H1 (cell line): Measurements from ENCODE around the gene BSX. TPM values are rescaled to one million over a fixed set of nuclear protein-coding genes. Genes with fewer than 3 reads are reported as not detected.

ENCODE experiments used
- CTCF ChIA-PET: fragments of 300-600 bp; sonication (Branson Sonifier 250); formaldehyde crosslinking; loops from one replicate; lab custom pipeline; 2021; ENCODE audit not compliant: partially characterized antibody; lab: Charles Lee
- POLR2A ChIA-PET: fragments of 300-600 bp; sonication (Branson Sonifier 250); formaldehyde crosslinking; loops from one replicate; lab custom pipeline; 2021; ENCODE audit warnings: inconsistent platforms; ENCODE audit not compliant: partially characterized antibody; lab: Charles Lee
- DNase-seq, 2 experiments: peaks; one replicate each; pipeline versions ENCODE4 v3.0.0 to v3.0.0-alpha.2; 2010 to 2022; ENCODE audit warnings: low spot score in 2 of 2, low read depth in 1 of 2, mixed read lengths in 1 of 2
- FAIRE-seq: peaks from 2 replicates; lab custom pipeline; 2011; peaks lifted over from hg19 to GRCh38; lab: Jason Lieb, UNC
- H2AFZ ChIP-seq: 2 replicates; pipeline ENCODE4 v1.8.1; 2012; ENCODE audit warnings: low read length, inconsistent platforms
- H2AK5ac ChIP-seq: 2 replicates; pipeline ENCODE4 v1.6.1; 2013; ENCODE audit warnings: low read depth, low read length
- H2BK120ac ChIP-seq: replicated peaks from 2 replicates; pipeline ENCODE3; 2013; ENCODE audit warnings: low read depth, low read length, inconsistent platforms
- H2BK12ac ChIP-seq: 2 replicates; pipeline ENCODE4 v1.6.1; 2013; ENCODE audit warnings: low read depth, low read length
- H2BK15ac ChIP-seq: 2 replicates; pipeline ENCODE4 v1.6.1; 2013; ENCODE audit warnings: low read length
- H2BK20ac ChIP-seq: 2 replicates; pipeline ENCODE4 v1.6.1; 2013; ENCODE audit warnings: low read length
- H2BK5ac ChIP-seq: 2 replicates; pipeline ENCODE4 v1.6.1; 2013; ENCODE audit warnings: low read depth, low read length
- H3K14ac ChIP-seq: 2 replicates; pipeline ENCODE4 v1.6.1; 2013; ENCODE audit warnings: inconsistent platforms; ENCODE audit not compliant: insufficient read length
- H3K18ac ChIP-seq: 2 replicates; pipeline ENCODE4 v1.6.1; 2013; ENCODE audit warnings: low read length; ENCODE audit errors: extremely low read depth
- H3K23ac ChIP-seq: 2 replicates; pipeline ENCODE4 v1.6.1; 2013; ENCODE audit warnings: inconsistent platforms; ENCODE audit not compliant: insufficient read length
- H3K23me2 ChIP-seq: 2 replicates; pipeline ENCODE4 v1.6.1; 2013; ENCODE audit warnings: low read depth, low read length
- H3K27ac ChIP-seq: 2 replicates; pipeline ENCODE4 v1.6.1; 2011; ENCODE audit warnings: low read depth, low read length, inconsistent platforms
- H3K27me3 ChIP-seq, 4 experiments: replicated peaks in 1 of 4; 1 replicate in 1 of 4; 2 replicates in 3 of 4; pipeline versions ENCODE4 v1.6.1 to v1.8.1; 2011 to 2013; ENCODE audit warnings: low read length in 3 of 4, mild to moderate bottlenecking in 3 of 4, inconsistent platforms in 2 of 4, mixed read lengths in 2 of 4, moderate library complexity in 1 of 4; ENCODE audit not compliant: control insufficient read depth in 3 of 4, insufficient read depth in 3 of 4; ENCODE audit errors: extremely low read depth in 1 of 4
- H3K36me3 ChIP-seq, 4 experiments: 2 replicates each; pipeline versions ENCODE4 v1.6.1 to v1.8.1; 2011 to 2013; ENCODE audit warnings: mild to moderate bottlenecking in 4 of 4, low read length in 3 of 4, moderate library complexity in 2 of 4, control low read depth in 1 of 4, inconsistent platforms in 1 of 4; ENCODE audit not compliant: insufficient read depth in 4 of 4, control insufficient read depth in 2 of 4
- H3K4ac ChIP-seq: replicated peaks from 2 replicates; pipeline ENCODE3; 2013; ENCODE audit warnings: low read length, low read depth, mixed read lengths, inconsistent platforms; ENCODE audit not compliant: insufficient read length
- H3K4me1 ChIP-seq, 4 experiments: replicated peaks in 1 of 4; 1 replicate in 1 of 4; 2 replicates in 3 of 4; pipeline versions ENCODE4 v1.6.1 to v1.8.1; 2011 to 2013; ENCODE audit warnings: low read length in 3 of 4, inconsistent platforms in 2 of 4, mixed read lengths in 1 of 4; ENCODE audit not compliant: insufficient read depth in 4 of 4, control insufficient read depth in 3 of 4
- H3K4me2 ChIP-seq, 2 experiments: 2 replicates each; pipeline versions ENCODE4 v1.6.1 to v1.8.1; 2011 to 2013; ENCODE audit warnings: low read depth in 2 of 2, low read length in 2 of 2, control low read depth in 1 of 2, inconsistent platforms in 1 of 2, mild to moderate bottlenecking in 1 of 2; ENCODE audit not compliant: insufficient read depth in 1 of 2
- H3K4me3 ChIP-seq, 4 experiments: fragments of 200-600, 300-600 bp in 1 of 4; sonication (generic), shearing (Covaris generic), sonication (Bioruptor Twin) in 1 of 4; 2 replicates each; pipeline versions ENCODE4 v1.5.1 to v1.8.1; 2011 to 2016; ENCODE audit warnings: low read length in 4 of 4, low read depth in 3 of 4, control low read depth in 2 of 4, inconsistent platforms in 2 of 4, mild to moderate bottlenecking in 2 of 4, mixed read lengths in 1 of 4, moderate library complexity in 1 of 4; ENCODE audit not compliant: insufficient read depth in 2 of 4; ENCODE audit errors: extremely low read depth in 1 of 4
- H3K56ac ChIP-seq: replicated peaks from 2 replicates; pipeline ENCODE3; 2013; ENCODE audit warnings: low read depth, mild to moderate bottlenecking, mixed read lengths, low read length, inconsistent platforms; ENCODE audit not compliant: insufficient read length
- H3K79me1 ChIP-seq: 2 replicates; pipeline ENCODE4 v1.6.1; 2013; ENCODE audit warnings: low read depth, low read length, control low read depth
- H3K79me2 ChIP-seq, 2 experiments: 2 replicates each; pipeline versions ENCODE4 v1.6.1 to v1.8.1; 2012 to 2013; ENCODE audit warnings: low read length in 2 of 2, mild to moderate bottlenecking in 2 of 2, inconsistent platforms in 1 of 2; ENCODE audit not compliant: insufficient read depth in 2 of 2, control insufficient read depth in 1 of 2
- H3K9ac ChIP-seq, 4 experiments: replicated peaks in 1 of 4; 1 replicate in 1 of 4; 2 replicates in 3 of 4; pipeline versions ENCODE4 v1.6.1 to v1.8.1; 2011 to 2013; ENCODE audit warnings: low read depth in 3 of 4, low read length in 3 of 4, control low read depth in 2 of 4, mild to moderate bottlenecking in 2 of 4, moderate library complexity in 2 of 4, inconsistent platforms in 1 of 4; ENCODE audit errors: extremely low read depth in 1 of 4
- H3K9me3 ChIP-seq, 2 experiments: 2 replicates each; pipeline versions ENCODE4 v1.6.1 to v1.8.1; 2012 to 2013; ENCODE audit warnings: mild to moderate bottlenecking in 2 of 2, moderate library complexity in 2 of 2, control low read depth in 1 of 2, inconsistent platforms in 1 of 2, low read depth in 1 of 2, low read length in 1 of 2, mixed read lengths in 1 of 2; ENCODE audit not compliant: insufficient read depth in 2 of 2
- H4K20me1 ChIP-seq, 2 experiments: replicated peaks in 1 of 2; 2 replicates each; pipeline versions ENCODE3 to v1.8.1; 2011 to 2013; ENCODE audit warnings: inconsistent platforms in 2 of 2, low read length in 2 of 2, mild to moderate bottlenecking in 1 of 2; ENCODE audit not compliant: insufficient read depth in 2 of 2, control insufficient read depth in 1 of 2
- H4K5ac ChIP-seq: 2 replicates; pipeline ENCODE4 v1.6.1; 2013; ENCODE audit warnings: low read length, low read depth, mixed read lengths, inconsistent platforms; ENCODE audit not compliant: insufficient read length
- H4K8ac ChIP-seq: 2 replicates; pipeline ENCODE4 v1.8.0; 2013; ENCODE audit warnings: mild to moderate bottlenecking, moderate library complexity, low read length, inconsistent platforms; ENCODE audit not compliant: insufficient read depth; ENCODE audit errors: extremely low read depth
- H4K91ac ChIP-seq: replicated peaks from 2 replicates; pipeline ENCODE3; 2013; ENCODE audit warnings: low read length, mixed read lengths, inconsistent platforms; ENCODE audit not compliant: insufficient read length
- ASH2L ChIP-seq: fragments of 200-600, 300-600 bp; sonication (generic); IDR thresholded peaks from one replicate; pipeline ENCODE4 v1.7.1; 2017; ENCODE audit warnings: low read length
- WGBS, 2 experiments: shearing (Covaris generic) in 1 of 2; methylation state at CpG; one replicate each; pipeline versions ENCODE4 v1.1.6 to v1.1.7; 2013 to 2015; ENCODE audit warnings: low lambda C conversion rate in 2 of 2, mixed read lengths in 2 of 2, inconsistent platforms in 1 of 2, low coverage in 1 of 2, missing lambda C conversion rate in 1 of 2; ENCODE audit not compliant: insufficient replicate concordance in 2 of 2, insufficient coverage in 1 of 2, insufficient read length in 1 of 2; ENCODE audit errors: extremely low coverage in 1 of 2, missing lambda C conversion rate in 1 of 2; 5-methylcytosine and 5-hydroxymethylcytosine counted together
- polyA plus RNA-seq, 7 experiments: library from polyadenylated mRNA; depleted of rRNA in 3 of 7; stranded (reverse) in 5 of 7; unstranded in 2 of 7; fragments of >200 nt in 5 of 7; fragments of 200-250 nt in 2 of 7; gene quantifications; 1 replicate in 5 of 7; 2 replicates in 1 of 7; 4 replicates in 1 of 7; pipeline versions ENCODE4 v1.2.1 to v1.2.3, GENCODE V29; 2011 to 2013; ENCODE audit warnings: missing spikeins in 2 of 7, mixed read lengths in 2 of 7
- total RNA-seq: library from RNA; stranded (reverse); fragmentation: NEBNext Ultra II Directional; extraction: Animal tissue kit (Norgen Biotek cat#: 25700); gene quantifications from 2 replicates; pipeline ENCODE4 v1.2.1, GENCODE V29; 2021

Gene BSX
- total and polyA plus RNA-seq, 2 of the 8 experiments (the other 6 are each of a cell fraction or from before 2014, with no cell fraction given): not detected

GRCh38 chr11:122933416-122933815 is 48.2 kb downstream of the BSX start:
- Histone ChIP-seq H3K23ac (no peak overlapping the region), H4K5ac (no peak overlapping the region), H2BK15ac (no peak overlapping the region), H2BK12ac (no peak overlapping the region), H4K20me1 (no peaks in the 10 kb centered on the region), H2BK120ac (no peak overlapping the region), H2BK5ac (no peak overlapping the region), H3K18ac (no peak overlapping the region), H2AK5ac (no peak overlapping the region), H3K4me1 (peaks cover 0 to 2% (median 0%) of the 10 kb centered on the region in 4 experiments; a peak in 1 of 7 replicates), H3K14ac (no peak overlapping the region), H3K79me1 (no peaks in the 10 kb centered on the region), H3K9me3 (no peaks in the 10 kb centered on the region), H3K4me3 (no peak overlapping the region), H4K8ac (no peak overlapping the region), H2BK20ac (no peak overlapping the region), H3K23me2 (no peaks in the 10 kb centered on the region), H3K56ac (no peak overlapping the region), H2AFZ (no peak overlapping the region), H3K27ac (no peak overlapping the region), H4K91ac (no peak overlapping the region), H3K27me3 (no peaks in the 10 kb centered on the region), H3K36me3 (no peaks in the 10 kb centered on the region), H3K79me2 (no peaks in the 10 kb centered on the region), H3K9ac (no peak overlapping the region), H3K4ac (no peak overlapping the region), H3K4me2 (no peak overlapping the region)
- 55% methylated on average over 2 of the region's 2 CpGs; no CpG with 5 or more reads in 1 of the 2 experiments for WGBS, 2 experiments
- ChIA-PET CTCF (interaction anchor here (0.6 to 1.5 kb wide), 6 partner anchors 10 to 136 kb away, joined by 3 to 7 read pairs (median 4); no protein-coding TSS in a partner anchor), POLR2A (no interaction called here)
- FAIRE-seq (no peak), DNase-seq (no peak)
- TF ChIP-seq ASH2L: no peak
